SK-N-SH (cell line): Measurements from ENCODE around the gene RHBDF2. TPM values are rescaled to one million over a fixed set of nuclear protein-coding genes. Genes with fewer than 3 reads are reported as not detected.

ENCODE experiments used
- CTCF ChIA-PET: fragments of 300-600, 350-600 bp; formaldehyde crosslinking; extraction: SDS; loops from one replicate; lab custom pipeline; 2021; lab: Yijun Ruan, JAX
- POLR2A ChIA-PET: fragments of 350-600 bp; sonication (Branson Sonifier 250); formaldehyde crosslinking; extraction: SDS; loops from one replicate; lab custom pipeline; 2020; ENCODE audit warnings: antibody characterized with exemption, inconsistent platforms; lab: Yijun Ruan, JAX
- DNase-seq: peaks from one replicate; pipeline ENCODE4 v3.0.0; 2012
- H2AFZ ChIP-seq: fragments of 200-600 bp; sonication (generic); 2 replicates; pipeline ENCODE4 v1.8.1; 2016; ENCODE audit warnings: antibody characterized with exemption, mild to moderate bottlenecking, low read depth
- H3F3A ChIP-seq: fragments of 200-600 bp; sonication (generic); replicated peaks from 2 replicates; pipeline ENCODE3; 2016; ENCODE audit warnings: antibody characterized with exemption, mild to moderate bottlenecking; ENCODE audit not compliant: insufficient read depth
- H3K27ac ChIP-seq, 2 experiments: fragments of 200-500 bp in 1 of 2; fragments of 200-600 bp in 1 of 2; sonication (Bioruptor generic) in 1 of 2; sonication (generic), shearing (Covaris generic) in 1 of 2; 2 replicates each; pipeline versions ENCODE4 v1.5.1 to v1.6.1; 2014 to 2016; ENCODE audit warnings: low read depth in 2 of 2, inconsistent platforms in 1 of 2, low read length in 1 of 2, mild to moderate bottlenecking in 1 of 2, mixed read lengths in 1 of 2
- H3K27me3 ChIP-seq: fragments of 200-600 bp; sonication (generic), shearing (Covaris generic); 2 replicates; pipeline ENCODE4 v1.6.1; 2016; ENCODE audit warnings: mixed run types; ENCODE audit not compliant: insufficient read depth
- H3K36me3 ChIP-seq, 2 experiments: fragments of 200-500 bp in 1 of 2; fragments of 200-600 bp in 1 of 2; sonication (Bioruptor generic) in 1 of 2; sonication (generic) in 1 of 2; replicated peaks in 1 of 2; 2 replicates each; pipeline versions ENCODE3 to v1.5.1; 2014 to 2016; ENCODE audit warnings: low read length in 1 of 2, mild to moderate bottlenecking in 1 of 2; ENCODE audit not compliant: insufficient read depth in 2 of 2, control insufficient read depth in 1 of 2
- H3K4me1 ChIP-seq, 2 experiments: fragments of 200-500 bp in 1 of 2; fragments of 200-600 bp in 1 of 2; sonication (Bioruptor generic) in 1 of 2; sonication (generic), shearing (Covaris generic) in 1 of 2; 2 replicates each; pipeline versions ENCODE4 v1.5.1 to v1.6.1; 2014 to 2016; ENCODE audit warnings: low read depth in 1 of 2, low read length in 1 of 2, mixed run types in 1 of 2; ENCODE audit not compliant: insufficient read depth in 2 of 2, control insufficient read depth in 1 of 2
- H3K4me2 ChIP-seq: fragments of 200-600 bp; sonication (generic), shearing (Covaris generic); 2 replicates; pipeline ENCODE4 v1.6.1; 2017; ENCODE audit warnings: mixed run types
- H3K4me3 ChIP-seq, 2 experiments: fragments of 200-500 bp in 1 of 2; fragments of 200-600 bp in 1 of 2; sonication (Bioruptor generic) in 1 of 2; sonication (generic), shearing (Covaris generic) in 1 of 2; 2 replicates each; pipeline versions ENCODE4 v1.5.1 to v1.8.1; 2014 to 2016; ENCODE audit warnings: low read depth in 2 of 2, inconsistent platforms in 1 of 2, low read length in 1 of 2, mild to moderate bottlenecking in 1 of 2, mixed read lengths in 1 of 2, moderate library complexity in 1 of 2
- H3K79me2 ChIP-seq: fragments of 200-600 bp; sonication (generic); 2 replicates; pipeline ENCODE4 v1.8.1; 2017; ENCODE audit warnings: mild to moderate bottlenecking; ENCODE audit not compliant: insufficient read depth
- H3K9ac ChIP-seq: fragments of 200-600 bp; sonication (generic); 2 replicates; pipeline ENCODE4 v1.6.1; 2017; ENCODE audit warnings: mixed run types
- H3K9me2 ChIP-seq: fragments of 200-600 bp; sonication (generic); 2 replicates; pipeline ENCODE4 v1.6.1; 2017; ENCODE audit warnings: mixed run types
- H3K9me3 ChIP-seq: fragments of 200-600 bp; sonication (generic); 2 replicates; pipeline ENCODE4 v1.6.1; 2017; ENCODE audit warnings: mixed run types, mild to moderate bottlenecking, moderate library complexity
- H4K20me1 ChIP-seq: fragments of 200-600 bp; sonication (generic); 2 replicates; pipeline ENCODE4 v1.6.1; 2017; ENCODE audit warnings: mild to moderate bottlenecking, mixed run types; ENCODE audit not compliant: insufficient read depth
- CHD2 ChIP-seq: fragments of 150-350 bp; IDR thresholded peaks from 2 replicates; pipeline ENCODE4 v1.6.1; 2018; ENCODE audit warnings: low read length; ENCODE audit not compliant: partially characterized antibody
- ELF1 ChIP-seq: IDR thresholded peaks from 2 replicates; pipeline ENCODE4 v1.4.0; 2012
- FOSL2 ChIP-seq: IDR thresholded peaks from 2 replicates; pipeline ENCODE4 v1.4.0; 2012; ENCODE audit warnings: low read depth, mild to moderate bottlenecking, moderate library complexity, borderline replicate concordance
- GABPA ChIP-seq: IDR thresholded peaks from 2 replicates; pipeline ENCODE4 v1.4.0; 2012; ENCODE audit warnings: low read depth, mild to moderate bottlenecking
- GATA2 ChIP-seq: sonication (generic); formaldehyde crosslinking; IDR thresholded peaks from 2 replicates; pipeline ENCODE4 v1.5.0; 2020; ENCODE audit warnings: mild to moderate bottlenecking, missing genetic modification reagents
- IRF3 ChIP-seq: fragments of 150-350 bp; IDR thresholded peaks from 2 replicates; pipeline ENCODE4 v1.6.1; 2016; ENCODE audit warnings: mild to moderate bottlenecking, low read depth, low read length
- JUND ChIP-seq: IDR thresholded peaks from 2 replicates; pipeline ENCODE4 v1.4.0; 2012
- MEF2A ChIP-seq: IDR thresholded peaks from 2 replicates; pipeline ENCODE4 v1.4.0; 2012; ENCODE audit warnings: low read depth, borderline replicate concordance
- NRF1 ChIP-seq: IDR thresholded peaks from 2 replicates; pipeline ENCODE4 v1.6.1; 2012; ENCODE audit warnings: low read depth, mild to moderate bottlenecking, low read length
- PBX3 ChIP-seq: IDR thresholded peaks from 2 replicates; pipeline ENCODE4; 2012
- POLR2AphosphoS5 ChIP-seq: IDR thresholded peaks from 2 replicates; pipeline ENCODE4 v1.6.1; 2012; ENCODE audit warnings: low read depth, low read length
- REST ChIP-seq: IDR thresholded peaks from 2 replicates; pipeline ENCODE4 v1.6.1; 2012; ENCODE audit warnings: mild to moderate bottlenecking, low read depth, low read length, moderate library complexity
- RFX5 ChIP-seq: IDR thresholded peaks from 2 replicates; pipeline ENCODE4 v1.6.1; 2012; ENCODE audit warnings: mild to moderate bottlenecking, improper control_type of control experiment, low read length
- RXRA ChIP-seq: IDR thresholded peaks from 2 replicates; pipeline ENCODE4 v1.4.0; 2012; ENCODE audit warnings: low read depth, mild to moderate bottlenecking, borderline replicate concordance
- TAF1 ChIP-seq: IDR thresholded peaks from 2 replicates; pipeline ENCODE4 v1.6.1; 2012; ENCODE audit warnings: low read depth, mild to moderate bottlenecking, low read length, moderate library complexity, borderline replicate concordance
- TCF12 ChIP-seq: IDR thresholded peaks from 2 replicates; pipeline ENCODE4 v1.4.0; 2012
- YY1 ChIP-seq: IDR thresholded peaks from 2 replicates; pipeline ENCODE4 v1.4.0; 2012; ENCODE audit warnings: low read depth, mild to moderate bottlenecking
- WGBS: methylation state at CpG from one replicate; pipeline ENCODE4 v1.1.6; 2017; ENCODE audit warnings: low lambda C conversion rate; 5-methylcytosine and 5-hydroxymethylcytosine counted together
- polyA plus RNA-seq, 3 experiments: library from polyadenylated mRNA; depleted of rRNA; stranded (reverse); fragments of >200 nt; gene quantifications; 2 replicates each; pipeline ENCODE4 v1.2.3, GENCODE V29; 2012
- TF ChIP-seq, protein P1 (sequence below): IDR thresholded peaks from 2 replicates; pipeline ENCODE4 v1.4.0; 2012; ENCODE audit warnings: low read depth
- TF ChIP-seq, protein P2 (sequence below): fragments of 150-350 bp; IDR thresholded peaks from 2 replicates; pipeline ENCODE4 v1.6.1; 2017; ENCODE audit warnings: antibody characterized with exemption, low read length, low read depth, borderline replicate concordance

The RHBDF2 gene
- polyA plus RNA-seq, 1 of the 3 experiments (the other 2 are of a cell fraction): 16.1 TPM

DNA sequence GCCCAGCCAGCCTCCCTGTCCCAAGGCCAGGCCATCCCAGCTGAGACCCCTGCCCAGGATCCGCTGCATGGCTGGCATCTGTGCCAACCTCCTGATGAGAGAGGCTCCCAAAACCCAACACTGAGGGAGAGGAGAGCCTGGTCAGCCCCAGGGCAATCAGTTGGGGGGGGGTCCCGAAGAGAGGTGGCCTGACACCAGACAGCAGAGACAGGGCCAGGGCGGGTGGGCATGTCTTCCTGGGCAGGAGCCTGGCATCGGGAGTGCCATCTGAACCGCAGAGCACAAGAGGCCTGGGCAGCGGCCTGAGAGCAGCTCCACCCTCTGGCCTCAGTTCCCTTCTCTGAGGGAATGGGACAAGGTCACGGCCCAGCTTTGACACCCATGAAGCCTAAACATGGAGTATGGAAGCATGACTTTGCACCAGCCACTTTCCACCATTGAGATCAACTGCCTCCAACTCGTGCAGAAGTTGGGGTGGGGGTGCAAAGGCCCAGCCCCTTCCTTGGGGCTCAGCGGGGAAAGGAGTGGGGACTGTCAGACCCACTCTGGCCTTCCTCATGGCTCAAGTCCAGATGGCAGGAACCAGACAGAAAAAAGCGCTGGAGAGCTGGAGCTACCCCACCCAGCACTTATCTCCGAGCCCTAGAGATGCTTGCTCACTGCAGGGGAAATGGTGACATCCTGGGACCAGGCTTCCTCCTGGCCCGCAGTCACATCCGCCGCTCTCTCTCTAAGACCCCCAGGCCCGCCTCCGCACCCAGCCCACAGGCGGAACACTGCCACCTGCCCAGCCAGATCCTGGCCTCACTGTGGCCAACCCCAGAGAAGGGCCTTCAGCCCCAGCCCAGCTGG is 9.7 kb downstream of the RHBDF2 start:
- 95% methylated on average over 13 of the region's 17 CpGs for WGBS

More for the DNA sequence above, 9.7 kb downstream of the RHBDF2 start:
- no peak overlapping the region for H2AFZ ChIP-seq
- H3K79me2 ChIP-seq: peaks cover 3% of the 10 kb centered on the region; the same call in 1 of the 2 replicates
- DNase-seq: no peak
- TF ChIP-seq PBX3 (no peak), GABPA (no peak), IRF3 (no peak), CHD2 (no peak), TCF12 (no peak), RXRA (no peak), POLR2AphosphoS5 (no peak), RFX5 (no peak), NRF1 (no peak), FOSL2 (no peak), JUND (no peak), YY1 (no peak), MEF2A (no peak), GATA2 (CRISPR knock-in tag) (no peak), TAF1 (no peak), ELF1 (no peak), REST (no peak)
- TF ChIP-seq, protein P1, sequence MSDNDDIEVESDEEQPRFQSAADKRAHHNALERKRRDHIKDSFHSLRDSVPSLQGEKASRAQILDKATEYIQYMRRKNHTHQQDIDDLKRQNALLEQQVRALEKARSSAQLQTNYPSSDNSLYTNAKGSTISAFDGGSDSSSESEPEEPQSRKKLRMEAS: no peak
- TF ChIP-seq, protein P2, sequence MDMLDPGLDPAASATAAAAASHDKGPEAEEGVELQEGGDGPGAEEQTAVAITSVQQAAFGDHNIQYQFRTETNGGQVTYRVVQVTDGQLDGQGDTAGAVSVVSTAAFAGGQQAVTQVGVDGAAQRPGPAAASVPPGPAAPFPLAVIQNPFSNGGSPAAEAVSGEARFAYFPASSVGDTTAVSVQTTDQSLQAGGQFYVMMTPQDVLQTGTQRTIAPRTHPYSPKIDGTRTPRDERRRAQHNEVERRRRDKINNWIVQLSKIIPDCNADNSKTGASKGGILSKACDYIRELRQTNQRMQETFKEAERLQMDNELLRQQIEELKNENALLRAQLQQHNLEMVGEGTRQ: no peak
- peaks cover 4% of the 10 kb centered on the region for H3F3A ChIP-seq
- H3K27ac ChIP-seq: no peak overlapping the region
- ChIA-PET CTCF (interaction anchor here (1.0 to 56.8 kb wide), 9 partner anchors 2 to 132 kb away, joined by 3 to 1687 read pairs (median 10); partner anchors contain the start of genes AANAT, RHBDF2 and UBE2O), POLR2A (interaction anchor here (0.6 kb wide), 1 partner anchor 1393 kb away, joined by 3 read pairs; no protein-coding TSS in a partner anchor)
- no peak overlapping the region for H3K9ac ChIP-seq
- no peak overlapping the region for H3K4me2 ChIP-seq
- H4K20me1 ChIP-seq: no peaks in the 10 kb centered on the region
- H3K9me2 ChIP-seq: no peaks in the 10 kb centered on the region
- H3K4me3 ChIP-seq: no peak overlapping the region
- H3K4me1 ChIP-seq: peaks cover 6 to 44% of the 10 kb centered on the region in 2 experiments; a peak in 2 of 4 replicates
- H3K9me3 ChIP-seq: no peaks in the 10 kb centered on the region
- H3K27me3 ChIP-seq: no peaks in the 10 kb centered on the region
- H3K36me3 ChIP-seq: no peaks in the 10 kb centered on the region
